A673 (cell line): ENCODE results near the gene CPLX3. TPM values are rescaled to one million over a fixed set of nuclear protein-coding genes. Genes with fewer than 3 reads are reported as not detected.

Source experiments
- BruUV-seq: library from RNA; stranded (reverse); fragments of 400-500 nt; replicated peaks from 2 replicates; lab custom pipeline; 2021; lab: Mats Ljungman, UMichigan
- CTCF ChIA-PET: fragments of 300-600 bp; sonication (Branson Sonifier 250); formaldehyde crosslinking; loops from one replicate; lab custom pipeline; 2022; ENCODE audit warnings: antibody characterized with exemption; lab: Charles Lee
- POLR2A ChIA-PET: fragments of 300-600 bp; sonication (Branson Sonifier 250); formaldehyde crosslinking; loops from one replicate; lab custom pipeline; 2022; ENCODE audit warnings: antibody characterized with exemption; ENCODE audit not compliant: low non-redundant PET; lab: Charles Lee
- DNase-seq: peaks from one replicate; pipeline ENCODE4 v3.0.0-alpha.2; 2015; ENCODE audit warnings: low spot score
- H3K27ac ChIP-seq: fragments of 200-600 bp; sonication (generic); 2 replicates; pipeline ENCODE4 v1.5.1; 2016; ENCODE audit warnings: mixed run types, low read depth, mild to moderate bottlenecking, mixed read lengths, antibody characterized with exemption, low read length; ENCODE audit not compliant: poor library complexity, severe bottlenecking
- H3K27me3 ChIP-seq: fragments of 200-600 bp; sonication (generic); replicated peaks from 2 replicates; pipeline ENCODE4 v1.6.1; 2017; ENCODE audit warnings: mixed run types, low read depth, mild to moderate bottlenecking, mixed read lengths, antibody characterized with exemption, low read length; ENCODE audit not compliant: insufficient read depth, poor library complexity
- H3K36me3 ChIP-seq: fragments of 200-600 bp; sonication (generic); 2 replicates; pipeline ENCODE4 v1.6.1; 2016; ENCODE audit warnings: mixed run types, mild to moderate bottlenecking, mixed read lengths, antibody characterized with exemption, low read length; ENCODE audit not compliant: insufficient read depth, poor library complexity, severe bottlenecking
- H3K4me1 ChIP-seq: fragments of 200-600 bp; sonication (generic); 2 replicates; pipeline ENCODE4 v1.6.1; 2017; ENCODE audit warnings: mixed run types, mild to moderate bottlenecking, mixed read lengths, antibody characterized with exemption, low read length; ENCODE audit not compliant: insufficient read depth, poor library complexity, severe bottlenecking
- H3K4me3 ChIP-seq: fragments of 200-600 bp; sonication (generic); 2 replicates; pipeline ENCODE4 v1.5.1; 2016; ENCODE audit warnings: low read depth, mixed run types, mild to moderate bottlenecking, mixed read lengths, low read length; ENCODE audit not compliant: poor library complexity, severe bottlenecking
- H3K9me3 ChIP-seq: fragments of 200-600 bp; sonication (generic); 2 replicates; pipeline ENCODE4 v1.6.1; 2016; ENCODE audit warnings: mixed run types, low read depth, mild to moderate bottlenecking, mixed read lengths, antibody characterized with exemption, low read length; ENCODE audit not compliant: poor library complexity, severe bottlenecking
- CTCF ChIP-seq: fragments of 300-800, 200-600 bp; sonication (generic); conservative IDR thresholded peaks from 2 replicates; pipeline ENCODE4 v1.5.1; 2017; ENCODE audit warnings: low read depth, mild to moderate bottlenecking, antibody characterized with exemption, low read length, moderate library complexity, mixed read lengths
- EZH2 ChIP-seq: fragments of 200-600 bp; sonication (generic); IDR thresholded peaks from 2 replicates; pipeline ENCODE4 v1.6.1; 2017; ENCODE audit warnings: borderline replicate concordance, low read depth, mild to moderate bottlenecking, mixed read lengths, antibody characterized with exemption, low read length; ENCODE audit not compliant: poor library complexity, severe bottlenecking
- intact Hi-C: fragments of 100-400 bp; cut with micrococcal nuclease; formaldehyde crosslinking; loops from one replicate; pipeline ENCODE4 v1.10.0; 2022; ENCODE audit not compliant: unreplicated experiment
- total RNA-seq: library from RNA; stranded (reverse); gene quantifications from 2 replicates; pipeline ENCODE4 v1.2.3, GENCODE V29; 2021

The CPLX3 gene
- total RNA-seq, 1 experiment from 2014 or later = 0.17 TPM

- Histone ChIP-seq H3K36me3 (peaks cover 8% of the 10 kb centered on the region), H3K27me3 (no peaks in the 10 kb centered on the region), H3K4me3 (no peak overlapping the region), H3K9me3 (no peaks in the 10 kb centered on the region), H3K27ac (no peak overlapping the region), H3K4me1 (peaks cover 8% of the 10 kb centered on the region)
- no TSS peak for BruUV-seq
- ChIA-PET CTCF (interaction anchor here (1.0 kb wide), 1 partner anchor 61 kb away, joined by 3 read pairs; no protein-coding TSS in a partner anchor), POLR2A (interaction anchor here (0.5 kb wide), 1 partner anchor 14 kb away, joined by 3 read pairs; no protein-coding TSS in a partner anchor)
- TF ChIP-seq EZH2 (no peak), CTCF (no peak)
- DNase-seq = no peak
- intact Hi-C loops = loop anchor here (5.0 kb wide), 1 partner anchor 61 kb away; no protein-coding TSS in a partner anchor
Observed at GRCh38 chr15:74840851-74841775, 14.7 kb downstream of the CPLX3 start.

- POLR2A ChIA-PET = interaction anchor here (0.5 kb wide), 1 partner anchor 13 kb away, joined by 3 read pairs; no protein-coding TSS in a partner anchor
- DNase-seq = no peak
- TF ChIP-seq CTCF (no peak), EZH2 (no peak)
- Histone ChIP-seq H3K36me3 (peaks cover 8% of the 10 kb centered on the region), H3K27me3 (no peaks in the 10 kb centered on the region), H3K9me3 (no peaks in the 10 kb centered on the region), H3K4me1 (peaks cover 8% of the 10 kb centered on the region), H3K27ac (peak overlapping the region; percentile 86), H3K4me3 (peak overlapping the region; percentile 98)
- BruUV-seq = no TSS peak
- intact Hi-C loops = loop anchor here (5.0 kb wide), 1 partner anchor 60 kb away; no protein-coding TSS in a partner anchor
- CTCF ChIA-PET = interaction anchor here (0.6 to 1.0 kb wide), 2 partner anchors 38 to 60 kb away, joined by 3 to 8 read pairs; no protein-coding TSS in a partner anchor
Observed at GRCh38 chr15:74841891-74842373, 15.5 kb downstream of the CPLX3 start.

- Histone ChIP-seq H3K27ac (peak within 1 kb of the TSS; percentile 86), H3K4me1 (peaks cover 8% of the 10 kb centered on the region), H3K36me3 (peaks cover 8% of the 10 kb centered on the region), H3K4me3 (peak within 1 kb of the TSS; percentile 98), H3K27me3 (no peaks in the 10 kb centered on the region), H3K9me3 (no peaks in the 10 kb centered on the region)
- no TSS peak for BruUV-seq
- ChIA-PET CTCF (interaction anchor here (0.6 to 0.9 kb wide), 3 partner anchors 37 to 530 kb away, joined by 3 to 8 read pairs (median 3); no protein-coding TSS in a partner anchor), POLR2A (no interaction called here)
- TF ChIP-seq EZH2 (no peak), CTCF (peak; percentile 60)
- peak; percentile 94 for DNase-seq
- intact Hi-C loops = loop anchor here (5.0 kb wide), 1 partner anchor 59 kb away; no protein-coding TSS in a partner anchor
Observed at GRCh38 chr15:74842581-74843444, 16.4 kb downstream of the CPLX3 start, which contains the start of gene ULK3. TSS of gene ULK3 (minus strand) at chr15:74843156. CDS start at chr15:74843105, 51 bp downstream.
